Esophagus muscularis mucosa (tissue), 4 donors: ENCODE data around the gene SLFN11. TPM values are rescaled to one million over a fixed set of nuclear protein-coding genes. Genes with fewer than 3 reads are reported as not detected.

Source experiments
- DNase-seq: peaks from one replicate; pipeline ENCODE4 v3.0.0-alpha.2; 2017; ENCODE audit errors: extremely low spot score
- H3K27ac ChIP-seq, 4 donors: fragments of 200-600 bp; sonication (generic); replicated peaks in 1 of 4; 1 replicate in 3 of 4; 2 replicates in 1 of 4; pipeline ENCODE4 v1.5.1; 2016 to 2019; ENCODE audit warnings: mild to moderate bottlenecking in 1 of 4
- H3K27me3 ChIP-seq, 4 donors: fragments of 200-600 bp; sonication (generic); one replicate each; pipeline versions ENCODE4 v1.5.1 to v1.6.0; 2016 to 2019
- H3K36me3 ChIP-seq, 4 donors: fragments of 200-600 bp; sonication (generic); one replicate each; pipeline ENCODE4 v1.5.1; 2016 to 2019
- H3K4me1 ChIP-seq, 4 donors: fragments of 200-600 bp; sonication (generic); one replicate each; pipeline ENCODE4 v1.5.1; 2016 to 2019
- H3K4me3 ChIP-seq, 4 donors: fragments of 200-600 bp; sonication (generic); 1 replicate in 2 of 4; 2 replicates in 2 of 4; pipeline ENCODE4 v1.5.1; 2016 to 2019; ENCODE audit warnings: mild to moderate bottlenecking in 4 of 4, moderate library complexity in 1 of 4
- H3K9me3 ChIP-seq, 4 donors: fragments of 200-600 bp; sonication (generic); 1 replicate in 3 of 4; 2 replicates in 1 of 4; pipeline ENCODE4 v1.5.1; 2016 to 2019
- CTCF ChIP-seq, 3 experiments: fragments of 200-600 bp in 2 of 3; fragments of 450-650 bp in 1 of 3; sonication (generic) in 2 of 3; IDR thresholded peaks; one replicate each; pipeline ENCODE4 v1.5.1; 2017 to 2019; ENCODE audit warnings: antibody characterized with exemption in 3 of 3, mild to moderate bottlenecking in 2 of 3, moderate library complexity in 1 of 3
- EP300 ChIP-seq: sonication (generic); formaldehyde crosslinking; IDR thresholded peaks from one replicate; pipeline ENCODE4 v1.6.1; 2017; ENCODE audit warnings: antibody characterized with exemption
- POLR2A ChIP-seq: fragments of 450-650 bp; IDR thresholded peaks from one replicate; pipeline ENCODE4 v1.6.1; 2017; ENCODE audit warnings: antibody characterized with exemption, moderate library complexity, mild to moderate bottlenecking, low read depth
- POLR2AphosphoS5 ChIP-seq, 2 donors: sonication (generic); formaldehyde crosslinking; IDR thresholded peaks; one replicate each; pipeline ENCODE4 v1.6.1; 2017; ENCODE audit warnings: antibody characterized with exemption in 2 of 2
- WGBS: methylation state at CpG from one replicate; pipeline ENCODE4 v1.1.5; 2018; 5-methylcytosine and 5-hydroxymethylcytosine counted together
- intact Hi-C: fragments of 100-400 bp; cut with DNase I; formaldehyde crosslinking; loops from one replicate; pipeline ENCODE4 v1.15.1; 2023
- total RNA-seq, 4 donors: library from RNA; depleted of rRNA; stranded (reverse); fragments of >200 nt; gene quantifications; one replicate each; pipeline versions ENCODE4 v1.1.0 to v1.2.1, GENCODE V29; 2016

Gene SLFN11
- total RNA-seq, 4 donors from 2014 or later = 16.2 to 30.5 (median 22.7) TPM

- no peaks in the 10 kb centered on the region for H3K27me3 ChIP-seq
- TF ChIP-seq CTCF (IDR thresholded peaks at IDR 0.05) (no peak), EP300 (no peak), POLR2A (no peak), POLR2AphosphoS5 (IDR thresholded peaks at IDR 0.05) (no peak)
- no peak overlapping the region for H3K4me3 ChIP-seq
- no peaks in the 10 kb centered on the region for H3K36me3 ChIP-seq
- DNase-seq = no peak
- H3K4me1 ChIP-seq = no peaks in the 10 kb centered on the region
- intact Hi-C loops = no loop called here
- peaks cover 0 to 5% (median 0%) of the 10 kb centered on the region in 4 donors for H3K9me3 ChIP-seq
- H3K27ac ChIP-seq = no peak overlapping the region
Measured at GRCh38 chr17:35387496-35387895, 14.1 kb upstream of the SLFN11 start.

GRCh38 chr17:35377706-35378105 lies 4.3 kb upstream of the SLFN11 start:
- Histone ChIP-seq H3K4me1 (peaks cover 8 to 31% (median 21%) of the 10 kb centered on the region in 4 donors), H3K4me3 (no peak overlapping the region), H3K27ac (no peak overlapping the region), H3K9me3 (no peaks in the 10 kb centered on the region), H3K27me3 (peaks cover 0 to 10% (median 0%) of the 10 kb centered on the region in 4 donors), H3K36me3 (no peaks in the 10 kb centered on the region)
- intact Hi-C loops = no loop called here
- 71% methylated on average over 3 of the region's 3 CpGs for WGBS
- no peak for TF ChIP-seq EP300
- DNase-seq = no peak

- no peak overlapping the region for H3K4me3 ChIP-seq
- no peak for TF ChIP-seq POLR2A
- no peak for TF ChIP-seq EP300
- TF ChIP-seq CTCF (IDR thresholded peaks at IDR 0.05) = no peak
- no peak for TF ChIP-seq POLR2AphosphoS5 (IDR thresholded peaks at IDR 0.05)
- H3K27ac ChIP-seq = no peak overlapping the region
- peaks cover 0 to 13% (median 0%) of the 10 kb centered on the region in 4 donors for H3K27me3 ChIP-seq
- peaks cover 8 to 36% (median 22%) of the 10 kb centered on the region in 4 donors for H3K4me1 ChIP-seq
- no peak for DNase-seq
- intact Hi-C loops = no loop called here
- no peaks in the 10 kb centered on the region for H3K9me3 ChIP-seq
- 95% methylated on average over 2 of the region's 2 CpGs for WGBS
- no peaks in the 10 kb centered on the region for H3K36me3 ChIP-seq
Measured at GRCh38 chr17:35377068-35377467, 3.6 kb upstream of the SLFN11 start.

- intact Hi-C loops = no loop called here
Measured at GRCh38 chr17:35376245-35376644, 2.8 kb upstream of the SLFN11 start.

GRCh38 chr17:35374766-35375344 lies 1.4 kb upstream of the SLFN11 start:
- intact Hi-C loops = loop anchor here (5.0 kb wide), 1 partner anchor 57 kb away; the partner anchor contains the start of gene SLFN12
- H3K27ac ChIP-seq = peak overlapping the region; percentile 81 to 94 (median 90)
- peaks cover 0 to 28% (median 0%) of the 10 kb centered on the region in 4 donors for H3K27me3 ChIP-seq
- no peaks in the 10 kb centered on the region for H3K36me3 ChIP-seq
- WGBS = 31% methylated on average over 3 of the region's 3 CpGs
- no peak for TF ChIP-seq EP300
- no peak for TF ChIP-seq POLR2A
- no peak for TF ChIP-seq POLR2AphosphoS5 (IDR thresholded peaks at IDR 0.05)
- TF ChIP-seq CTCF (IDR thresholded peaks at IDR 0.05) = no peak
- H3K4me1 ChIP-seq = peaks cover 8 to 40% (median 22%) of the 10 kb centered on the region in 4 donors
- H3K4me3 ChIP-seq = peak overlapping the region; percentile 57 to 85 (median 63)
- H3K9me3 ChIP-seq = no peaks in the 10 kb centered on the region
- no peak for DNase-seq

More at GRCh38 chr17:35376245-35376644, 2.8 kb upstream of the SLFN11 start:
- Histone ChIP-seq H3K27ac (peak overlapping the region in 3 of 4 donors; percentile 36 to 59 (median 41)), H3K4me1 (peaks cover 8 to 40% (median 22%) of the 10 kb centered on the region in 4 donors), H3K36me3 (no peaks in the 10 kb centered on the region), H3K9me3 (no peaks in the 10 kb centered on the region), H3K4me3 (no peak overlapping the region), H3K27me3 (peaks cover 0 to 21% (median 0%) of the 10 kb centered on the region in 4 donors)
- DNase-seq = no peak
- 62% methylated on average over 1 of the region's 1 CpG for WGBS
- TF ChIP-seq EP300 (no peak), POLR2AphosphoS5 (IDR thresholded peaks at IDR 0.05) (peak in 1 of 2 donors; percentile 14), CTCF (IDR thresholded peaks at IDR 0.05) (no peak), POLR2A (no peak)
